Measurements from ENCODE around the gene PPP1R14D.

Gene PPP1R14D

DNA sequence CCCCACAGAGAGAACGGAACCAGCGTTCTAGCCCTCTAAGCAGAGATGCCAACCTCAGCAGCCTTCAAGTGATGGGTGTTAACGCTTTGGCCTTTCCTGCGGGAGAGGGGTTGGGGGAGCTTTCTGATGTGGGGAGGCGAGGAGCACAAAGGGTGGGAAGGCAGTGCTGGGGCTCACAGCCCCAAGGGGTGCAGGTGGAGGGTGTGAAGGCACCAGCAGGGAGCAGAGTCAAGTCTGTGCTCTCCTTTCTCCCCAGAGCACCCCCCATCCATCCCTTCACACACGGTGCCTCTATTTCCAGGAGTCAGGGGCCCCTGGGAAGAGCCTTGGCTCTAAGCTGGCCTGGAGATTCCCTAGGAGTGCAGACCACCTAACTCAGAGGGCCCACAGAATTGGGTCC is 54.6 kb downstream of the PPP1R14D start:
- FAIRE-seq (no peak), DNase-seq (ENCODE audit: insufficient read length) (no peak)
- no peak for TF ChIP-seq POLR2A (IDR thresholded peaks at IDR 0.05; ENCODE audit: low read depth, low read length)
- TF ChIP-seq POLR2AphosphoS5 (IDR thresholded peaks at IDR 0.05; ENCODE audit: low read depth, low read length), result no peak
- TF ChIP-seq TAF1 (IDR thresholded peaks at IDR 0.05; ENCODE audit: borderline replicate concordance, low read depth, low read length), result no peak

GRCh38 chr15:40773496-40773895 is 55.0 kb downstream of the PPP1R14D start:
- no peak for TF ChIP-seq TAF1 (IDR thresholded peaks at IDR 0.05; ENCODE audit: borderline replicate concordance, low read depth, low read length)
- no peak for TF ChIP-seq POLR2A (IDR thresholded peaks at IDR 0.05; ENCODE audit: low read depth, low read length)
- TF ChIP-seq POLR2AphosphoS5 (IDR thresholded peaks at IDR 0.05; ENCODE audit: low read depth, low read length), result no peak
- DNase-seq (ENCODE audit: insufficient read length) (no peak), FAIRE-seq (no peak)

- DNase-seq (ENCODE audit: insufficient read length) (no peak), FAIRE-seq (no peak)
- TF ChIP-seq POLR2AphosphoS5 (IDR thresholded peaks at IDR 0.05; ENCODE audit: low read depth, low read length) (no peak), TAF1 (IDR thresholded peaks at IDR 0.05; ENCODE audit: borderline replicate concordance, low read depth, low read length) (no peak), POLR2A (IDR thresholded peaks at IDR 0.05; ENCODE audit: low read depth, low read length) (no peak)
Measured at GRCh38 chr15:40772014-40772413, 56.5 kb downstream of the PPP1R14D start.

- DNase-seq (ENCODE audit: insufficient read length) (no peak), FAIRE-seq (no peak)
- no peak for TF ChIP-seq POLR2AphosphoS5 (IDR thresholded peaks at IDR 0.05; ENCODE audit: low read depth, low read length)
- no peak for TF ChIP-seq POLR2A (IDR thresholded peaks at IDR 0.05; ENCODE audit: low read depth, low read length)
- TF ChIP-seq TAF1 (IDR thresholded peaks at IDR 0.05; ENCODE audit: borderline replicate concordance, low read depth, low read length), result no peak
Measured at GRCh38 chr15:40771242-40771641, 57.3 kb downstream of the PPP1R14D start.

DNA sequence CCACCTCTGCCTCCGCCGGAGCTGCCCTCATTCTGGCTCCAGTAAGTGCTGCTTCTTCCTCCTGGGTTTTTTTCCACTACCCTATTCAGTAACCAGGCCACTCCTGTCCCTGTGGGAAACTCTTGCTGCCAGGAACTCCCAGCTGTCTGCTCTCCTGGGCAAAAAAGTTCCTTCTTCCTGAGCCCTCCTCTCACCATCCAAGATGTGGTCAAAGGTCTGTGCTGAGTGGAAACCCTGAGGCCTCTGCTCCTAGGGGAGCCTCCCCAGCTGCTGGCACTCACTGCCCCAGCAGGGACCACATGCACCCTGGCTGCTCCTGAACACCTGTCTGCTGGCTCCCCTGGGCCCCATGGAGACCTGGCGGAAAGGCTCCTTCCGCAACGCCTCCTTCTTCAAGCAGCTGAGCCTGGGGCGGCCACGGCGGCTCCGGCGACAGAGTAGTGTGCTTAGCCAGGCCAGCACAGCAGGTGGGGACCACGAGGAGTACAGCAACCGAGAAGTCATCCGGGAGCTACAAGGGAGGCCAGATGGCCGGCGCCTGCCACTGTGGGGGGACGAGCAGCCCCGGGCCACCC is 58.3 kb downstream of the PPP1R14D start:
- no peak for DNase-seq (ENCODE audit: insufficient read length)
- no peak for FAIRE-seq

DNA sequence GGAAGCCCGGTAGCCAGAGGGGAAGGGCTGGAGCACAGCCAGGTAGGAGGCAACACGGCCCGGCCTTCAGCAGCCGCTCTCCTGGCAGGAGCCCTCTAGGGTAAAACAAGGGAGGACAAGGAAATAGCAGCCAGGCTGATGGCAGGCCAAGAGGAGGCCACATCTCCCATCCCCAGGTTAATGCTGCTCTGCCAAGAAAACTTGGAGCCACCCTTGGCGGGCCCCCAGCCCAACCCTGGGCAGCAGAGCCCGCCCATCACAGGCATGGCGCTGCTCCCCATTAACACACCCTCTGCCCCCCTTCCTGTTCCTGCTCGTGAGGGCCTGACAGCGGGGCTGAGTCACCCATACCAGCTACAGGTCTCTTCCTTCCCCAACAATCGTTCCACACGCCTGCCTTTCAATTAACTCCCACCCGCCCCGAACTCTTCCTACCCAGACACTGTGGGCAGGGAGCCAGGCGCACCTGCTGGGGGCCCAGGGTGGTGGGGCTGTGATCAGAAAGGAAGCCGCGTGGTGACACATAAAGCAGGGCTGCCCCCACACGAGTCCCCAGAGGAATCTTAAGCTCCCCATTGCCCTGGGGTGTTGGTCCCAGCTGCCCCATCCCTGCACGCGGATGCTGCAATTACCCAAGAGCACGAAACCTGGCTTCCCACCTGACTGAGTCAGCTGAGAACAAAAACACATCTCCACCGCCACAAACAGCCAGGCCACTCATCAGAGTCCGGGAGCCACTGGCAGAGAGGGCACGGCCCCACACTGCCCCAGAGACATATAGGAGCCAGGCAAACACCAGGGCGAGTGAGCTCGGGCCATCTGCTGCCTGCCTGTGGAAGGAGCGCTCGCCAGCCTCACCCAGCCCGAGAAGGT is 59.0 kb downstream of the PPP1R14D start, which contains the start of gene C15orf62:
TSS of gene C15orf62 (plus strand) at position 707 of the 873 bp plus-strand sequence. CDS start 516 bp downstream, outside the sequence.
- FAIRE-seq (peak; percentile 70), DNase-seq (ENCODE audit: insufficient read length) (peak; percentile 53)
- no peak for TF ChIP-seq POLR2AphosphoS5 (IDR thresholded peaks at IDR 0.05; ENCODE audit: low read depth, low read length)
- TF ChIP-seq POLR2A (IDR thresholded peaks at IDR 0.05; ENCODE audit: low read depth, low read length), result 0 out of 2 replicates have a peak, but pooled peaks have one; percentile 10
- no peak for TF ChIP-seq TAF1 (IDR thresholded peaks at IDR 0.05; ENCODE audit: borderline replicate concordance, low read depth, low read length)

More for the DNA sequence above, 58.3 kb downstream of the PPP1R14D start:
- TF ChIP-seq POLR2A (IDR thresholded peaks at IDR 0.05; ENCODE audit: low read depth, low read length) (no peak), TAF1 (IDR thresholded peaks at IDR 0.05; ENCODE audit: borderline replicate concordance, low read depth, low read length) (no peak), POLR2AphosphoS5 (IDR thresholded peaks at IDR 0.05; ENCODE audit: low read depth, low read length) (no peak)

GRCh38 chr15:40768521-40769273 is 59.8 kb downstream of the PPP1R14D start:
- FAIRE-seq, result peak; percentile 69
- DNase-seq (ENCODE audit: insufficient read length), result peak; percentile 58
- no peak for TF ChIP-seq POLR2AphosphoS5 (IDR thresholded peaks at IDR 0.05; ENCODE audit: low read depth, low read length)
- no peak for TF ChIP-seq TAF1 (IDR thresholded peaks at IDR 0.05; ENCODE audit: borderline replicate concordance, low read depth, low read length)

DNA sequence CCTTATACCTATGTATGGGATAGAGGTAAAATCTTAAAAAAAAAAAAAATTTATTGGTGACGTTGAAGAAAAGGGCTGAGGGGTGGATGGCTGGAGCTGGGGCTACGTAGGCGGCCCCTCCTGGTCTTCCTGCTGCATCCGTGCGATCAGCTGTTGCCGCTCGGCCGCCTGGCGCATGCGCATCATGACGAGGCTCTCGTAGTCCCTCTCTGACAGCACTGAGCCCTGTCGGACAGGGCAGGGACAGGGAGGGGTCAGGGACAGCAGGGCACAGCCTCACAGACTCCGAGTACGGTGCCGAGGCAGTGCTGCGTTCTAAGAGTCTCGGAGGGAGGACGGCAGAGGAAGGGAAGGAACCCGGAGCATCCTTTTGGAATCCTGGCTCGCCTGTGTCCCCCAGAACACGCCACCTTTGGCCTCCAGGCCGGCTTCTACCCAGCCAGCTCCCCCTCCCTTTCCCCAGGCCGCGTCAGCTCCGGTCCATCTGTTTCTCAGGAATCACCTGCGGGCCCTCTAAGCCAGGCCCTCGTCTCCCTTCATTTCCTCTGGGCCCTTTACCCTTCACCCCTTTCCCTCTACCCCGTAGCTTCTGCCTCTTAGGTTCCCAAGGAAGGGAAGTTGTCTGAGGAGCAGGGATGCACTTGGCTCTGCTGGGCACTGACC is 60.5 kb downstream of the PPP1R14D start:
- FAIRE-seq, result no peak
- TF ChIP-seq POLR2AphosphoS5 (IDR thresholded peaks at IDR 0.05; ENCODE audit: low read depth, low read length), result no peak
- TF ChIP-seq POLR2A (IDR thresholded peaks at IDR 0.05; ENCODE audit: low read depth, low read length), result no peak
- TF ChIP-seq TAF1 (IDR thresholded peaks at IDR 0.05; ENCODE audit: borderline replicate concordance, low read depth, low read length), result no peak
- no peak for DNase-seq (ENCODE audit: insufficient read length)

DNA sequence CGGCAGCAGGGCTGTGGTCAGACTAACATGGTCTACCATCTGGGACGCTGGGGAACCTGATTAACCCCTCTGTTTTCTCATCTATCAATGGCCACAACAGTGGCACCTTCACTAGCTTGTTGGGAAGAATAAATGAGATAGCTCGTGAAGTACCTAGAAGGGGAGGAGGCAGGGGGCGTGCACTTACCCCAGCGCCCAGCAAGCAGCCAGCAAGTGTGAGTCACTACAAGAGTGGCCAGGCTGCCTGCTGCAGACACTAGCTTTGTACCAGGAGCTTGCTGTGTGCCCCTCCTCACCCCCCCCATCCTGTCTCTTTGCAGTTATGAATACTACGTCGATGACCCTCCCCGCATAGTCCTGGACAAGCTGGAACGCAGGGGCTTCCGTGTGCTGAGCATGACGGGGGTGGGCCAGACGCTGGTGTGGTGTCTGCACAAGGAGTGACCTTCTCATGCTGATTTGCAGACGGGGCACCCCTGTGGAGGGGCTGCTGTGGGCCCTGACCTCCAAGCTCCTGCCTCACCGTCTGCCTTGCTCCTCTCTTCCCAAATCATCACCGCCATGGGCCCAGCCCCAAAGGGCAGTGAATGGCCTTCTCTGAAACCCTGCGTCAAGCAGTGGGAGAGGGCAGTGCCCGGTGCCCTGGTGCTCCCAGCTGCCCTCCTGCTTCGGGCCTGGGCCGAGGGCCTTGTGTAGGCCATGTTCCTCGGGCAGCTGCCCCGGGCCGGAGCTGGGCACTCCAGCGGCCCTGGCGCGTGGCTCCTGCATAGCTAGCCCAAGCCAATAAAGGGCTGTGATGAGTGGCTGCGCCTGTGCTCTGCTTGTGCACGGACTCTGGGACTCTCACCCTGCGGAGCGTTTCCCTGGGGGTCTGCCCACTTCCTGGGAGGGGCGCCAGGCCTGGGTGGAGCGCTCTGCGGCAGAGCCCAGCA is 61.3 kb downstream of the PPP1R14D start:
- DNase-seq (ENCODE audit: insufficient read length), result no peak
- FAIRE-seq, result no peak
- TF ChIP-seq TAF1 (IDR thresholded peaks at IDR 0.05; ENCODE audit: borderline replicate concordance, low read depth, low read length) (no peak), POLR2AphosphoS5 (IDR thresholded peaks at IDR 0.05; ENCODE audit: low read depth, low read length) (no peak), POLR2A (IDR thresholded peaks at IDR 0.05; ENCODE audit: low read depth, low read length) (no peak)

DNA sequence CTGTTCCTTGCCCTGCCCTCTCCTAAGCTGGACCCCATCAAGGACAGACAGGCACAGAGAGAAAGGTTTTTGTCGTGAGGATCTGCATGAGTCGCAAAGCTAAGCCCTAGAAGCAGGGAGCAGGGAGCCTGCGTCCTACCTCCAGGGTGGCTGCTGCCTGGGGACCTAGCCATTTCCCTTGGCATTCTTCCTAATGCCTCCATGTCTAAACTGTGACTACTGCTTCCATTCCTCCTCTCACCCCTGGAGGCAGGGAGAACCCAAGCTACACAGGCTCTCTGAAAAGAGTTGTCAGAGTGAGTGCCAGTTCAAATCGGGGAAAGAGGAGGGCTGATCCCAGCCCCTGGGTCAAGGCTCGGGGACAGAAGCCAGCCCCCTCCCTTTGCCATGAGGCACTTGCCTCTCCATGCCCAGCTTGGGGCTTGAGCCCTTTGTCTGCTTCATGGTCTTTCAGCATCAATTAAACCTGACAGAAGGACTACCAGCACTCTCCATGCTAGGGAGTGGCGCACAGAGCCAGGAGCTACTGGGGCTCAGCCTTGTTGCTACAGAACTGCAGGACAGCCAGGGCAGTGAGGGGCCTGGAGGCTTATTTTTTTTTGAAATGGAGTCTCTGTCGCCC is 62.2 kb downstream of the PPP1R14D start:
- TF ChIP-seq TAF1 (IDR thresholded peaks at IDR 0.05; ENCODE audit: borderline replicate concordance, low read depth, low read length), result no peak
- no peak for TF ChIP-seq POLR2A (IDR thresholded peaks at IDR 0.05; ENCODE audit: low read depth, low read length)
- no peak for TF ChIP-seq POLR2AphosphoS5 (IDR thresholded peaks at IDR 0.05; ENCODE audit: low read depth, low read length)
- DNase-seq (ENCODE audit: insufficient read length), result no peak
- no peak for FAIRE-seq

All from GM12892 (cell line).